HCT116 (cell line): Measurements from ENCODE around the gene MLLT3.
A peak's percentile ranks its signal among the peaks of the same experiment; 100 is the strongest.

Source experiments
- CEBPB ChIP-seq: IDR thresholded peaks from 2 replicates; pipeline ENCODE4 v1.6.1; 2012; ENCODE audit warnings: low read depth
- ELF1 ChIP-seq: IDR thresholded peaks from 2 replicates; pipeline ENCODE4 v1.6.1; 2012; ENCODE audit warnings: low read depth, borderline replicate concordance
- JUND ChIP-seq: IDR thresholded peaks from 2 replicates; pipeline ENCODE4 v1.6.1; 2012
- POLR2A ChIP-seq: IDR thresholded peaks from 2 replicates; pipeline ENCODE4 v1.7.0; 2011; ENCODE audit warnings: borderline replicate concordance; ENCODE audit not compliant: insufficient read depth, insufficient read length; ENCODE audit errors: extremely low read depth
- POLR2AphosphoS5 ChIP-seq: IDR thresholded peaks from 2 replicates; pipeline ENCODE4 v1.6.1; 2011; ENCODE audit warnings: mild to moderate bottlenecking, low read depth, low read length, moderate library complexity
- RAD21 ChIP-seq: IDR thresholded peaks from 2 replicates; pipeline ENCODE4 v1.6.1; 2012; ENCODE audit warnings: low read depth, mild to moderate bottlenecking
- REST ChIP-seq: IDR thresholded peaks from 2 replicates; pipeline ENCODE4 v1.6.1; 2012; ENCODE audit warnings: low read depth
- SRF ChIP-seq: IDR thresholded peaks from 2 replicates; pipeline ENCODE4 v1.6.1; 2012; ENCODE audit warnings: low read depth
- YY1 ChIP-seq: IDR thresholded peaks from 2 replicates; pipeline ENCODE4 v1.6.1; 2011; ENCODE audit warnings: low read length, low read depth, moderate library complexity, mild to moderate bottlenecking; ENCODE audit not compliant: insufficient replicate concordance; ENCODE audit errors: extremely low read depth
- TF ChIP-seq, protein P1 (sequence below), 3 experiments: fragments of 200-600 bp in 1 of 3; sonication (generic) in 1 of 3; IDR thresholded peaks in 2 of 3; conservative IDR thresholded peaks in 1 of 3; 2 replicates each; pipeline ENCODE4 v1.5.1; 2012 to 2017; ENCODE audit warnings: low read depth in 2 of 3, low read length in 2 of 3, antibody characterized with exemption in 1 of 3, borderline replicate concordance in 1 of 3, control low read depth in 1 of 3, mild to moderate bottlenecking in 1 of 3, mixed read lengths in 1 of 3, mixed run types in 1 of 3, moderate library complexity in 1 of 3; ENCODE audit not compliant: insufficient read depth in 1 of 3

- TF ChIP-seq CEBPB (no peak), POLR2A (no peak), SRF (0 out of 2 replicates have a peak, but pooled peaks have one; percentile 18), YY1 (no peak), REST (no peak), JUND (no peak), POLR2AphosphoS5 (no peak), RAD21 (no peak), ELF1 (no peak)
- TF ChIP-seq, protein P1, sequence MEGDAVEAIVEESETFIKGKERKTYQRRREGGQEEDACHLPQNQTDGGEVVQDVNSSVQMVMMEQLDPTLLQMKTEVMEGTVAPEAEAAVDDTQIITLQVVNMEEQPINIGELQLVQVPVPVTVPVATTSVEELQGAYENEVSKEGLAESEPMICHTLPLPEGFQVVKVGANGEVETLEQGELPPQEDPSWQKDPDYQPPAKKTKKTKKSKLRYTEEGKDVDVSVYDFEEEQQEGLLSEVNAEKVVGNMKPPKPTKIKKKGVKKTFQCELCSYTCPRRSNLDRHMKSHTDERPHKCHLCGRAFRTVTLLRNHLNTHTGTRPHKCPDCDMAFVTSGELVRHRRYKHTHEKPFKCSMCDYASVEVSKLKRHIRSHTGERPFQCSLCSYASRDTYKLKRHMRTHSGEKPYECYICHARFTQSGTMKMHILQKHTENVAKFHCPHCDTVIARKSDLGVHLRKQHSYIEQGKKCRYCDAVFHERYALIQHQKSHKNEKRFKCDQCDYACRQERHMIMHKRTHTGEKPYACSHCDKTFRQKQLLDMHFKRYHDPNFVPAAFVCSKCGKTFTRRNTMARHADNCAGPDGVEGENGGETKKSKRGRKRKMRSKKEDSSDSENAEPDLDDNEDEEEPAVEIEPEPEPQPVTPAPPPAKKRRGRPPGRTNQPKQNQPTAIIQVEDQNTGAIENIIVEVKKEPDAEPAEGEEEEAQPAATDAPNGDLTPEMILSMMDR (IDR thresholded peaks at IDR 0.05 in 2 of 3, conservative IDR thresholded peaks at IDR 0.05 in 1 of 3; ENCODE audit: borderline replicate concordance in 1 of 3, insufficient read depth in 1 of 3, low read depth in 2 of 3, low read length in 2 of 3): no peak
Measured at GRCh38 chr9:20623748-20624124, 1.4 kb upstream of the MLLT3 start.
